PC-3 (cell line): Measurements from ENCODE around the gene LMX1A.

ENCODE experiments used
- CTCF ChIP-seq: fragments of 300-600 bp; sonication (generic); conservative IDR thresholded peaks from 2 replicates; pipeline ENCODE4 v1.5.1; 2017; ENCODE audit warnings: antibody characterized with exemption, low read depth, mild to moderate bottlenecking, low read length
- EZH2phosphoT487 ChIP-seq: fragments of 300-600 bp; sonication (generic); IDR thresholded peaks from 2 replicates; pipeline ENCODE4 v1.6.1; 2018; ENCODE audit warnings: mild to moderate bottlenecking, antibody characterized with exemption, low read length, borderline replicate concordance

- TF ChIP-seq EZH2phosphoT487, result no peak
- TF ChIP-seq CTCF, result no peak
Measured at GRCh38 chr1:165228676-165229075, 127.8 kb downstream of the LMX1A start.
